Naive thymus-derived CD8-positive, alpha-beta T cell (primary cell): Measurements from ENCODE around the gene DR1. TPM values are rescaled to one million over a fixed set of nuclear protein-coding genes. Genes with fewer than 3 reads are reported as not detected.

ENCODE experiments used
- ATAC-seq, 2 donors: fragments of 150-1000 bp; cut with Tn5 transposase in 1 of 2; sonication (Bioruptor Pico), chemical (Tn5 transposase) in 1 of 2; 1 replicate in 1 of 2; 2 replicates in 1 of 2; pipeline ENCODE4 v1.10.0; 2021; ENCODE audit warnings: mild to moderate bottlenecking in 2 of 2, moderate library complexity in 2 of 2
- POLR2A ChIA-PET: fragments of 350-600 bp; sonication (Branson Sonifier 250); formaldehyde crosslinking; loops from one replicate; lab custom pipeline; 2021; ENCODE audit warnings: antibody characterized with exemption; lab: Charles Lee
- DNase-seq, 10 donors: peaks; one replicate each; pipeline versions ENCODE4 v3.0.0 to v3.0.0-alpha.2; 2020 to 2022
- H3K27ac Mint-ChIP-seq, 10 donors: one replicate each; pipeline ENCODE4 v1.8.0; 2020 to 2022; ENCODE audit warnings: mild to moderate bottlenecking in 10 of 10, mixed read lengths in 10 of 10, moderate library complexity in 4 of 10, inconsistent platforms in 1 of 10
- H3K27me3 Mint-ChIP-seq, 5 donors: one replicate each; pipeline ENCODE4 v1.8.0; 2021 to 2022; ENCODE audit warnings: mixed read lengths in 5 of 5
- H3K36me3 Mint-ChIP-seq, 3 donors: one replicate each; pipeline ENCODE4 v1.8.0; 2020 to 2022; ENCODE audit warnings: mixed read lengths in 3 of 3, mild to moderate bottlenecking in 2 of 3, inconsistent platforms in 1 of 3
- H3K4me1 Mint-ChIP-seq, 4 donors: one replicate each; pipeline ENCODE4 v1.8.0; 2021 to 2022; ENCODE audit warnings: mixed read lengths in 4 of 4
- H3K4me3 Mint-ChIP-seq, 10 donors: one replicate each; pipeline ENCODE4 v1.8.0; 2020 to 2022; ENCODE audit warnings: mild to moderate bottlenecking in 10 of 10, mixed read lengths in 10 of 10, moderate library complexity in 6 of 10, inconsistent platforms in 1 of 10
- H3K9me3 Mint-ChIP-seq, 9 donors: one replicate each; pipeline ENCODE4 v1.8.0; 2020 to 2022; ENCODE audit warnings: mixed read lengths in 9 of 9, mild to moderate bottlenecking in 3 of 9, inconsistent platforms in 1 of 9, moderate library complexity in 1 of 9
- polyA plus RNA-seq, 3 donors: library from polyadenylated mRNA; unstranded; fragments of 300-500 nt; fragmentation: Illumina TruSeq; gene quantifications; one replicate each; pipeline ENCODE4 v1.2.3, GENCODE V29; 2021
- total RNA-seq, 8 experiments: library from RNA in 2 of 8; stranded (reverse) in 2 of 8; gene quantifications; one replicate each; pipeline ENCODE4 v1.2.3 and lab custom pipeline; 2021 to 2026

Gene DR1
- total and polyA plus RNA-seq, 5 experiments from 2014 or later: 54.3 to 68.3 (median 66.0) TPM

GRCh38 chr1:93408203-93408602 is 62.5 kb downstream of the DR1 start:
- H3K27ac Mint-ChIP-seq: peak overlapping the region in 1 of 10 donors; percentile 4
- ATAC-seq (no peak), DNase-seq (no peak)
- peaks cover 0 to 7% (median 0%) of the 10 kb centered on the region in 3 donors for H3K36me3 Mint-ChIP-seq
- no peaks in the 10 kb centered on the region for H3K4me1 Mint-ChIP-seq
- H3K27me3 Mint-ChIP-seq: peaks cover 2 to 13% (median 4%) of the 10 kb centered on the region in 5 donors
- no peak overlapping the region for H3K4me3 Mint-ChIP-seq
- POLR2A ChIA-PET: no interaction called here
- peaks cover 0 to 8% (median 3%) of the 10 kb centered on the region in 9 donors for H3K9me3 Mint-ChIP-seq

- H3K36me3 Mint-ChIP-seq: peaks cover 0 to 5% (median 2%) of the 10 kb centered on the region in 3 donors
- H3K9me3 Mint-ChIP-seq: peaks cover 0 to 8% (median 0%) of the 10 kb centered on the region in 9 donors
- H3K4me3 Mint-ChIP-seq: no peak overlapping the region
- DNase-seq (no peak), ATAC-seq (no peak)
- H3K4me1 Mint-ChIP-seq: peaks cover 0 to 4% (median 0%) of the 10 kb centered on the region in 4 donors
- H3K27me3 Mint-ChIP-seq: peaks cover 2 to 9% (median 7%) of the 10 kb centered on the region in 5 donors
- no peak overlapping the region for H3K27ac Mint-ChIP-seq
- POLR2A ChIA-PET: no interaction called here
Observed at GRCh38 chr1:93411000-93411399, 65.3 kb downstream of the DR1 start.

- Mint-ChIP-seq H3K4me1 (peaks cover 0 to 4% (median 0%) of the 10 kb centered on the region in 4 donors), H3K36me3 (peaks cover 0 to 2% (median 0%) of the 10 kb centered on the region in 3 donors), H3K4me3 (no peak overlapping the region), H3K9me3 (no peaks in the 10 kb centered on the region), H3K27ac (no peak overlapping the region), H3K27me3 (peaks cover 3 to 9% (median 5%) of the 10 kb centered on the region in 5 donors)
- ATAC-seq (no peak), DNase-seq (no peak)
- POLR2A ChIA-PET: no interaction called here
Observed at GRCh38 chr1:93414749-93415148, 69.0 kb downstream of the DR1 start.

GRCh38 chr1:93415296-93415695 is 69.6 kb downstream of the DR1 start:
- Mint-ChIP-seq H3K9me3 (no peaks in the 10 kb centered on the region), H3K36me3 (peaks cover 0 to 2% (median 0%) of the 10 kb centered on the region in 3 donors), H3K4me1 (peaks cover 0 to 4% (median 0%) of the 10 kb centered on the region in 4 donors), H3K4me3 (no peak overlapping the region), H3K27ac (no peak overlapping the region), H3K27me3 (peaks cover 3 to 9% (median 5%) of the 10 kb centered on the region in 5 donors)
- DNase-seq (no peak), ATAC-seq (no peak)
- POLR2A ChIA-PET: no interaction called here

GRCh38 chr1:93416183-93416582 is 70.5 kb downstream of the DR1 start:
- H3K36me3 Mint-ChIP-seq: peaks cover 0 to 2% (median 0%) of the 10 kb centered on the region in 3 donors
- ATAC-seq: no peak
- H3K27me3 Mint-ChIP-seq: peaks cover 3 to 17% (median 8%) of the 10 kb centered on the region in 5 donors

More at GRCh38 chr1:93416183-93416582, 70.5 kb downstream of the DR1 start:
- Mint-ChIP-seq H3K4me3 (no peak overlapping the region), H3K4me1 (peaks cover 0 to 4% (median 0%) of the 10 kb centered on the region in 4 donors), H3K27ac (no peak overlapping the region), H3K9me3 (no peaks in the 10 kb centered on the region)
- DNase-seq: no peak
- POLR2A ChIA-PET: no interaction called here

Other genes starting within 250 kb of the DR1 start
- 10 to 100 TPM; 41.2 to 44.1 TPM for gene TMED5, start 165.5 kb upstream of the DR1 start, total RNA-seq
- 10 to 100 TPM; 15.9 to 18.6 (median 18.0) TPM for gene TMED5, start 165.5 kb upstream of the DR1 start, polyA plus RNA-seq
- 10 to 100 TPM in 1 of 2 experiments, 1 to 10 TPM in 1; 7.5 to 10.2 TPM for gene CCDC18, start 165.2 kb upstream of the DR1 start, total RNA-seq
- gene CCDC18, start 165.2 kb upstream of the DR1 start, polyA plus RNA-seq: 1 to 10 TPM in 2 of 3 donors, under 1 TPM in 1; 0.93 to 3.8 (median 3.3) TPM
- gene FNBP1L, start 102.2 kb downstream of the DR1 start, total RNA-seq: 1 to 10 TPM in 1 of 2 experiments, under 1 TPM in 1; 0.69 to 1.5 TPM
- gene FNBP1L, start 102.2 kb downstream of the DR1 start, polyA plus RNA-seq: under 1 TPM; 0.16 to 0.79 (median 0.16) TPM